ENCODE measurements around the gene ALDH18A1. TPM values are rescaled to one million over a fixed set of nuclear protein-coding genes. Genes with fewer than 3 reads are reported as not detected.
A peak's percentile ranks its signal among the peaks of the same experiment; 100 is the strongest.

The ALDH18A1 gene
- total and polyA plus RNA-seq, 2 donors (not counting 1 experiment from before 2014, with no cell fraction given): 12.4 to 27.6 TPM

- Histone ChIP-seq H3K9me3 (ENCODE audit: control extremely low read depth in 1 of 3, control insufficient read depth in 2 of 3, insufficient read depth in 1 of 3, low read length in 2 of 3) (no peaks in the 10 kb centered on the region), H3K27me3 (replicated peaks in 1 of 4; ENCODE audit: control extremely low read depth in 1 of 4, control insufficient read depth in 3 of 4, insufficient read depth in 4 of 4, low read length in 3 of 4) (no peaks in the 10 kb centered on the region), H3K36me3 (replicated peaks in 1 of 2; ENCODE audit: control extremely low read depth in 1 of 2, control insufficient read depth in 1 of 2, extremely low read depth in 1 of 2, insufficient read depth in 2 of 2, low read length in 1 of 2) (peaks cover 2 to 56% of the 10 kb centered on the region in 2 experiments), H3K27ac (ENCODE audit: low read length in 2 of 2) (no peak overlapping the region), H3K9ac (ENCODE audit: low read length) (no peak overlapping the region), H3K4me1 (ENCODE audit: control insufficient read depth in 2 of 2, insufficient read depth in 2 of 2, low read length in 2 of 2) (peaks cover 11 to 14% of the 10 kb centered on the region in 2 donors), H3K79me2 (ENCODE audit: control insufficient read depth, insufficient read depth, low read length) (peaks cover 22% of the 10 kb centered on the region), H4K20me1 (ENCODE audit: control insufficient read depth, insufficient read depth, low read length, poor library complexity, severe bottlenecking) (peaks cover 4% of the 10 kb centered on the region), H3K4me3 (ENCODE audit: control extremely low read depth in 1 of 5, extremely low read depth in 1 of 5, insufficient read depth in 1 of 5, low read depth in 2 of 5, low read length in 4 of 5) (no peak overlapping the region), H3K4me2 (replicated peaks; ENCODE audit: low read depth, low read length, poor library complexity, severe bottlenecking) (no peak overlapping the region), H2AFZ (ENCODE audit: insufficient read depth, low read depth, low read length, poor library complexity, severe bottlenecking) (no peak overlapping the region)
- peaks cover 34% of the 10 kb centered on the region for H3K4me1 Mint-ChIP-seq
- no peaks in the 10 kb centered on the region for H3K9me3 Mint-ChIP-seq (ENCODE audit: insufficient read depth)
- ChIA-PET POLR2A (no interaction called here), CTCF (interaction anchor here (0.6 to 13.1 kb wide), 6 partner anchors 8 to 176 kb away, joined by 3 to 704 read pairs (median 4); no protein-coding TSS in a partner anchor)
- DNase-seq (no peak), ATAC-seq (ENCODE audit: low read depth) (no peak)
- peak; percentile 41 for TF ChIP-seq CTCF (IDR thresholded peaks at IDR 0.05)
- TF ChIP-seq EZH2 (IDR thresholded peaks at IDR 0.05; ENCODE audit: borderline replicate concordance, insufficient read depth, low read depth, low read length, poor library complexity, severe bottlenecking): no peak
- H3K4me3 Mint-ChIP-seq: no peak overlapping the region
- 100% methylated on average over 1 of the region's 2 CpGs for WGBS (ENCODE audit: insufficient coverage)
- H3K27me3 Mint-ChIP-seq: no peaks in the 10 kb centered on the region
- intact Hi-C loops (cut with micrococcal nuclease): loop anchor here (1.0 kb wide), 1 partner anchor 177 kb away; no protein-coding TSS in a partner anchor
- no peak overlapping the region for H3K27ac Mint-ChIP-seq
Measured at GRCh38 chr10:95688648-95689047, 32.1 kb upstream of the ALDH18A1 start.

GRCh38 chr10:95683966-95684365, 27.5 kb upstream of the ALDH18A1 start:
- Histone ChIP-seq H3K4me3 (ENCODE audit: control extremely low read depth in 1 of 5, extremely low read depth in 1 of 5, insufficient read depth in 1 of 5, low read depth in 2 of 5, low read length in 4 of 5) (no peak overlapping the region), H3K9me3 (ENCODE audit: control extremely low read depth in 1 of 3, control insufficient read depth in 2 of 3, insufficient read depth in 1 of 3, low read length in 2 of 3) (no peaks in the 10 kb centered on the region), H4K20me1 (ENCODE audit: control insufficient read depth, insufficient read depth, low read length, poor library complexity, severe bottlenecking) (no peaks in the 10 kb centered on the region), H3K9ac (ENCODE audit: low read length) (no peak overlapping the region), H3K4me2 (replicated peaks; ENCODE audit: low read depth, low read length, poor library complexity, severe bottlenecking) (no peak overlapping the region), H3K4me1 (ENCODE audit: control insufficient read depth in 2 of 2, insufficient read depth in 2 of 2, low read length in 2 of 2) (no peaks in the 10 kb centered on the region), H3K36me3 (replicated peaks in 1 of 2; ENCODE audit: control extremely low read depth in 1 of 2, control insufficient read depth in 1 of 2, extremely low read depth in 1 of 2, insufficient read depth in 2 of 2, low read length in 1 of 2) (peaks cover 9 to 74% of the 10 kb centered on the region in 2 experiments), H2AFZ (ENCODE audit: insufficient read depth, low read depth, low read length, poor library complexity, severe bottlenecking) (no peak overlapping the region), H3K79me2 (ENCODE audit: control insufficient read depth, insufficient read depth, low read length) (peaks cover 5% of the 10 kb centered on the region), H3K27ac (ENCODE audit: low read length in 2 of 2) (no peak overlapping the region), H3K27me3 (replicated peaks in 1 of 4; ENCODE audit: control extremely low read depth in 1 of 4, control insufficient read depth in 3 of 4, insufficient read depth in 4 of 4, low read length in 3 of 4) (no peaks in the 10 kb centered on the region)
- intact Hi-C loops (cut with micrococcal nuclease): no loop called here
- H3K27ac Mint-ChIP-seq: no peak overlapping the region
- H3K4me3 Mint-ChIP-seq: no peak overlapping the region
- no peak for TF ChIP-seq EZH2 (IDR thresholded peaks at IDR 0.05; ENCODE audit: borderline replicate concordance, insufficient read depth, low read depth, low read length, poor library complexity, severe bottlenecking)
- no peak for TF ChIP-seq CTCF (IDR thresholded peaks at IDR 0.05)
- no peaks in the 10 kb centered on the region for H3K27me3 Mint-ChIP-seq
- H3K9me3 Mint-ChIP-seq (ENCODE audit: insufficient read depth): no peaks in the 10 kb centered on the region
- POLR2A ChIA-PET: no interaction called here
- CTCF ChIA-PET: interaction anchor here (1.7 to 1.9 kb wide), 2 partner anchors 10 to 181 kb away, joined by 6 to 13 read pairs; partner anchors contain the start of gene TCTN3
- peaks cover under 1% of the 10 kb centered on the region for H3K4me1 Mint-ChIP-seq
- ATAC-seq (ENCODE audit: low read depth): no peak
- no peak for DNase-seq

All from B cell (primary cell).